ENCODE data around the gene XPC.
"Not testable (repeated sequence)": the region's sequence is repeated elsewhere in the genome, so short reads cannot be mapped to it uniquely, and the experiment has no call there.

XPC gene

DNA sequence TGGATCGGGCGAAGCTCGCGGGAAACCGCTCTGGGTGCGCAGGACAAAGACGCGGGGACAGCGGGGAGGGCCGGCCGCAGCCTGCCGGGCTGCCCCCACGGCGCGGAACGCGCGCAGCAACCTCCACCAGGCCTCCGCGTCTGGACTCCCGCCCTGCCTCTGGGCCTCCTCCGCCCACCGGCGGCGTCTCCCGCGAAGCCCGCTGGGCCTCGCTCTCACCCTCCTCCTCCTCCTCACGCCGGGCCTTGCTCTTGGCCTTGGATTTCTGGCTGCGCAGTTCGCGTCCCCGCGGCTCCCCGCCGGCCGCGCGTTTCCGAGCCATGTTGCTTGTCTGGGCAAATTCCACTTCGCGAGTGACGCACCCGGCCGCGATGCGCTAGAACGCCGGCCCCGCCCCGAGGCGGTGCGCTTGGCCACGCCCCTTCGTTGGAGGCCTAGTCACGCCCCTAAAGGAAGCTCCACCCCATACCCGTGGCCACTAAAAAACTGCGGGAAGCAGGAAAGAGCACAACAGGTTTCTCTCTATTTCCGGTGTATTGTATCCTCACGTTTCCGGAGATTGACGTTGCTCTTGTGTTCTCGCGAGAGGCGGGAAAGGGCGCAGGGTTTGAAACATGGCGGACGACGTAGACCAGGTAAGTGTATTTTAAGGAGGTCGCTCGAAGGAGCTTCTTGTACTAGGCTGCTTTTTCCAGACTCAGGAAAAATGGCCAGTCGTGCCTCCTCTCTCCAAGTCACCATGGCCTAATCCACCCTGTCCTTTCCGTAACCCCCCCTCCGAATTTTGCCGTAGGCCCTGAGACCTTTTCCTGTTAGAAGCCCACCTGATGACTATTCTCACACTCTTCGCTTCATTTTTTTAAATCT, at the start of gene XPC, which contains the start of gene LSM3:
Gene XPC (minus strand): TSS at position 355 of the 867 bp plus-strand sequence. CDS start 33 bp downstream, at position 322.
Gene LSM3 (plus strand): TSS at position 571 of the 867 bp plus-strand sequence. CDS start 44 bp downstream, at position 615.
- peak; percentile 99 for DNase-seq (ENCODE audit: low read depth)

DNA sequence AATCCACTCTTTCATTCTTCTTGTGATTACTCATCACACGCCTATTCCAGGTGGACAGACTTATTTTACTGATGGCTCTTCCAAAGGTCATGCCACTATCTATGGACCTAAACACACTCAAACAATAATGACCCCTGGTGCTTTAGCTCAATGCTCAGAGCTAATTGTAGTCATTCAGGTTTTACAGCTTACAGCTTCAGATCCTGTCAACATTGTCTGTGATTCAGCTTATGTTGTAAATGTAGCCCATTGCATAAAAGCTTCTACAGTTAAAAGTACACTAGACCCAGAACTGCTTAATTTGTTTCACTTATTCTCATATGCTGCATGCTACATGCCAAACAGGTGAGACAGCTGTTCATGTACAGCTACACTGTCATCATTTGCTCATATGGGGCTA, 49.5 kb upstream of the XPC start:
- DNase-seq (ENCODE audit: low read depth): peak; percentile 44

DNA sequence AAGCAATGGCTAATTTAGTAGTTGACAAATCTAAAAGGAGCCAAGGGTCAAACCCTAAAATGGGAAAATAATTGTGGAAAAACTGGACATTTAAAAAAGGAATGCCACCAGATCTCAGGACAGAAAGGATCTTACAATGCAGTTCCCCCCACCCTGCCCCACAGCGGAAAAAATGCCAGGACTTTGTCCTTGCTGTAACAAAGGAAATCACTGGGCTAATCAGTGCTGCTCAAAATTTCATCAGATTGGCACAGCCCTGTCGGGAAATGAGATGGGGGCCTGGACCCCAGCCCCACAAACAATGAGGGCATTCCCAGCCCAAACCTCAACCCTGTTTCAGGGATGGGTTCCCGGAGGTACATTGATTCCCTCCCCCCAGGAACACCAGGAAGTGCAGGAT, 48.0 kb upstream of the XPC start:
- DNase-seq (ENCODE audit: low read depth): not testable (repeated sequence)

DNA sequence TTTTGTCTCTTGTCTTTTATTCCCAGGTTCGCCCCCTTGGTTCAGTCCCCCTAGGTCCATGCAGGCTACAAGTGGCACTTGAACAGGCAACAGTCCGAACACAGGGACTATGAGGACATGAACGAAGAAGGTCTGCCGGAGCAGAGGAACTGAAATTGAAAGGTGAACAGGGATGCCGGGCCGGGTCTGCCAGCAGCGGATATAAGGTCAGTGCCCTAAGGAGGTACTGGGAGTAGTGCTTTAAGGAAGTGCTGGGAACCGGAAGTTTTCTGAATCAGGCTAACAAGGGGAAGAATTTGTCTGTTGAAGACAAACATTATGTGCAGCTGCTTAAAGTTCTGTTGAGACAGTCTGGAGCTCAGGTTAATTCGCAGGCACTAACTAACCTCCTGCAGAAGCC, 47.0 kb upstream of the XPC start:
- no peak for DNase-seq (ENCODE audit: low read depth)

DNA sequence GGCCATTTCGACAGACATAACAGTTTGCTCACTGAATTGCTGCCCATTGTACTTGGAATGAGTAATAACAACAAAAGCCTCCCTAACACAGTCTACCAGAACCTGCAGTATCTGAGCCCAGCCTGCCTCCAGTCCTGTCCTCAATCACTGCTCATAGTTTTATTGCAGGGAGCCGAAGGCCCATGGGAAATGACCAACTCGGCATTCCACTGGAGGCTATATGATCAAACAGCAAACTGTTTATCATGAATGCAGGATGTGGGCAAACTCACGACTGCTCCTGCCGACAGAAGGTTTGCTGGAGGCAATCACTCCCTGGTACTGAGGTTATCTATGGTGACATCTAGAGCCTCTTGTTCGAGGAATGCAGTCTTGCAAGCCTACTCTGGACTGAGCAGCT, 46.5 kb upstream of the XPC start:
- DNase-seq (ENCODE audit: low read depth): peak; percentile 89

DNA sequence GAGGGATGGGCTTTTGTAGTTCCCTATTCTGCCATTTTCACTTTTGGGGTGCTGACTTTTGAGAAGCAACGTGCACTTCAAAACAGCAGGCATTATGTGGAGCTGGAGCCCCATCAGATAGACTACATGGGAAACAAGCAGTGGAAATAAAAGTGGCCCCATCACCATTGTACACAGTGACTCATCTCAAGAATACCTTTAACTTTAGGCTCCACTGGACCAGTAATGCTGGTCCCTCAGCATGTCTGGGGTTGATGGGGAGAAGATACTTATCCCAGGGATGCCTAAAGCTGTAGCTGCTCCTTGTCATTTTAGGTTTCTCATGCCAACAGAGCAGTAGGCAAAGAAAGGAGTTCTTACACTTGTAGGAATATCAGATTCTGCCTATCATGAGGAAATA, 45.2 kb upstream of the XPC start:
- no peak for DNase-seq (ENCODE audit: low read depth)

DNA sequence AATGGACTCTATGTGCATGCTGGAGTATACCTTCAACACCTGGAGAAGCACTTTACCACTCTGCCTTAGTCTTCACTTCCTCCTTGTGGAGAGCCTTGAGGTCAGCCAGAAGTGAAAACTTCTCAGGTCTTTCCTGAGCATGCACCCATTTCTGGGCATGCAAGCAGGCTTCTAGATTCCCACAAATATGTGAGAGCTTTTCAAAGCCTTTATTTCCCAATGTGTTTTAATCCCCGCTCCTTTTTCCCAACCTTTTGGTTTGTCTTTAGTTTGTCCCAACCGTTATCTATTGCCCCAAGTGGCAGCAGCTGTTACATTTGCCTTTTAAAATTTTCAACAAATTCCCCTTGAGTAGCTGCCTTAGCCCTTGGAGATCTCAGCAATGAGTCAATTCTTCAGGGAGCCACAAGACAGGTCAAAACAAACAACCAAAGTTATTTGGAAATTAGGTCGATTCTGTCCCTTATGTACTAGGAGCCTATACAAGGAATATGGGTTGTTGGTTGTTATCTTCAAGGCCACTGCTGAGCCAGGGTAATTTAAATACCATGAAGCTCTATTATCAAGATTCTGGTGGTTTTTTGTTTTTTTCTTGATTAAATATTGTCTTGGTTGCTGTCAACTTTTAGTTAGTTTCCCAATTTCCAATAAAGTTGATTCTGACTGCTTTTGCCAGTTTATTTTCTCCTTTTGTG, 44.6 kb upstream of the XPC start:
- peak; percentile 49 for DNase-seq (ENCODE audit: low read depth)

DNA sequence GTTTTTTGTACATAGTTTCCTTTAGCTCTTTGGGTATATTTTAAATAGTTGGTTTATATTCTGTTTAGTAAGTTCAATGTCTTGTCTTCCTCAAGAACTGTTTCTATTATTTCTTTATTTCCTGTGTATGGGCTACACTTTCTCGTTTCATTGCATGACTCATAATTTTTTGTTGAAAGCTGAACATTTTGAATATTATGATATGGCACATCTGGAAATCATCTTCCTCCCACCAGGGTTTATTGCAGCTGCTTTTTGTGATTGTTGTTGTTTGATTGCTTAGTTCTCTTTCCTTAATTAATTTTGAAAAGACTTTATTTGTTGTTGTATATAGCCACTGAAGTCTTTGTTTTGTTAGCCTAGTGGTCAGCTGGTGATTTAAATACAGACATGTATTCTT, 44.1 kb upstream of the XPC start:
- DNase-seq (ENCODE audit: low read depth): no peak

DNA sequence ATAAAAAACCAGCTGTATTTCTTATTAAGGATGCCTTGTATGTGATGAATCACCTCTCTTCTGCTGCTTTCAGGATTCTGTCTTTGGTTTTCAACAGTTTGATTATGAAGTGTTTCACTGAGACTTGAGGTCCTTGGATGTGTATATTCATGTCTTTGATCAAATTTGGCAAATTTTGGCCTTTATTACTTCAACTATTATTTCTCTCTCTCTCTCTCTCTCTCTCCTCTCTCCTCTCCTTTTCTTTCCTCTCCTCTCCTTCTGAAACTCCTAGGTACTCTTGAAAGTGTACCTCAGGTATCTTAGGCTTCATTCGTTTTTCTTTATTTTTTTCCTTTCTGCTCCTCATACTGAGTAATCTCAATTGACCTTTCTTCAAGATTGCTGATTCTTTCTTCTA, 43.5 kb upstream of the XPC start:
- no peak for DNase-seq (ENCODE audit: low read depth)

DNA sequence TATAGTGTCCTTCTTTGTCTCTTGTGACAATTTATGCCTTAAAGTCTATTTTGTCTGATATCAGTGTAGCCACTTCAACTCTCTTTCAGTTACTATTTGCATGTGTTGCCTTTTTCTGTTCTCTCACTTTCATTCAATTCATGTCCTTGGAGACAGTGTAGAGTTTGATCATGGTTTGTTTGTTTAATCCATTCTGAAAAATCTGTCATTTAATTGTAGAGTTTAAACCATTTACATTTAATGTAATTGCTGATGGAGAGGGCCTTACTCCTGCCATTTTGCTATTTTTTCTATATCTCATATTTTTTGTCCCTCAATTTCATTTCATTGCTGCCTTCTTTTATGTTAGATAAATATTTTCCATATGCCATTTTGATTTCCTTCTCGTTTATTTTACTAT, 42.5 kb upstream of the XPC start:
- no peak for DNase-seq (ENCODE audit: low read depth)

DNA sequence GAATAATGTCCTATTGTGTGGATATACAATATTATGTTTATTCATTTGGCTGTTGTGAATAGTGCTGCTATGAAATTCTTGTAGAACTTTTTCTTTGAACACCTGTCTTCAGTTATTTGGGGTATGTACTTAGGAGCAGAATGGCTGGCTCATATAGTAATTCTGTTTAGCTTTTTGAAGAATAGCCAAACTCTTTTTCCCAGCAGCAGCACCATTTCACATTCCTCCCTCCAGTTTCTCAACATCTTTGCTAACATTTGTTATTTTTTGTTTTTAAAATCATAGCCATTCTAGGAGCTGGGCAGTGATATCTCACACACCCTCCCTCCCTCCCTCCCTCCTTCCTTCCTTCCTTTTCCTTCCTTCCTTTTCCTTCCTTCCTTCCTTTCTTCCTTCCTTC, 40.0 kb upstream of the XPC start:
- DNase-seq (ENCODE audit: low read depth): no peak

DNA sequence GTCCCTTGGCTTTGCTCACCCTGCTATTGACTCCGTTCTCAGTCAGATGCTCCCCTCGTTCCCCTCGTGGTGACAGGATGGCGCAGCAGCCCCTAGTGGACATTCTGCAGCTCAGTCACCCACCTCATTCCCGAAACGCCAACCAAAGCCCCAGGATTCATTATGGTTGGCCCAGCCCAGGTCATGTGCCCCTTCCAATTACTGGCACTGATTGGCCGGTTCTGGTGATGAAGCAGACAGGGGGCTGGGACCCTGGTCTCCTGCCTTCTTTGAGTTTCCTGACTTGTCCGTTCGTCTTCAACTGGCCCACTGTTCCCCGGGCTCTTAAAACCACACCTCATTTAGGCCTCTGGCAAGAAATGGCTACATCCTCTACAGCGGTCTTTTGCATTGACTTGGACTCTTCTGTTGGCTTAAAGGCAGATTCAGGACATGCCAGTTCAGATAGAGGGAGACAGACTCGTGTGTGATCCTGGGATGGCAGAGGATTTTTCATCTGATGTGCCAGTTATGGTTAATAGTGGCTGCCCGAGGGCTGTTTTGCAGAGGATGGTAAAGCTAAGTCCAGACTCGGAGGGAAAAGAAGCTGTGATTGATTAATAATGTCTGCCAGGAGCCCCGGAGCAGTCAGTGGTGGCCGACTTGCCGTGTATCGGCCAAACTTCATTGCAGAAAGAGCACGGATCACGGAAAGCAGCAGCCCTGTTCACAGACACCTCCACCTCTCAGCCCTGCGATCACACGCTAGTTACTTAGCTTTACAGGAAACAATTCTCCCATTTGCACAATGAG, 38.1 kb upstream of the XPC start:
- no peak for DNase-seq (ENCODE audit: low read depth)

DNA sequence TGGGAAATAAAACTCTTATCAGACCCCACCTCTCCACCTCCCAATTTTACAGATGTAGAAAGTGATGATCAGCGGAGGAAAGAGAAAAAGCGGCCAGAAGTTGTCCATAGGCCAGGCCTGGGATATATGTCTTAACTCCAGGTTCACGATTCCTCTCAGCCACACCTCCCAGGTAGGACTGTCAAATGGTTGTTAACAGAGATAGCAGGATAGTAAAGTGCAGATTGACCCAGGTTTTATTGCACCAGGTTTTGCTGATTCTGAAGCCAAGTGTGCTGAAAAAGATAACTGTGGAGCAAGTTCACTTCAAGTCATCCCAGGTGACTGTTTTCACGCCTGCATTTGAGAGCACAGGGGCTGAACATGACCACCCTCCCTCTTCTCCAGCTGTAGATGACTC, 36.4 kb upstream of the XPC start:
- no peak for DNase-seq (ENCODE audit: low read depth)

DNA sequence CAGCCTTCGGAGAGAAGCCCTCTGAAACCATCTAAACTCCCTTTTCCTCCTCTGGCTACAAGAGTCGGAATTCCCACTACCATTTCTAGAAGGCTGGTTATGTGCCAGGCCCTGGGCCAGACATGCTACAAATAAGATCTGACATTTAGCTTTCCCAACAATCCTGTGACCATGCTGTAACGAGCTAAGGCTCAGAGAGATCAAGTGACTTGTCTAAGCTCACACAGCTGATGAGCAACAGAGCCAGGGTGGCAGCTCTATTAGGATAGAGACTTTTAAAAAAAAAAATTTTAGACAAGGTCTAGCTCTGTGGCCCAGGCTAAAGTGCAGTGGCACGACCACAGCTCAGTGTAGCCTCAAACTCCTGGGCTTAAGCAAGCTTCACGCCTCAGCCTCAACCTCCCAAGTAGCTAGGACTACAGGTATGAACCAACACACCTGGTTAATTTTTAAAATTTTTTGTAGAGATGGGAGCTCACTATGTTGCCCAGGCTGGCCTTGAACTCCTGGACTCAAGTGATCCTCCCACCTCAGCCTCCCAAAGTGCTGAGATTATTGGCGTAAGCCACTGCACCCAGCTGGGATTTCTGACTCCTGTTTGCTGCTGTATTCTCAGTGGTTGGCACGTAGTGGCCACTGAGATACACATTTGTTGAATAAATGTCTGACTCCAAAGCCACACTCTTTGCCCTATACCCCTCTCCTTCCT, 34.8 kb upstream of the XPC start:
- no peak for DNase-seq (ENCODE audit: low read depth)

DNA sequence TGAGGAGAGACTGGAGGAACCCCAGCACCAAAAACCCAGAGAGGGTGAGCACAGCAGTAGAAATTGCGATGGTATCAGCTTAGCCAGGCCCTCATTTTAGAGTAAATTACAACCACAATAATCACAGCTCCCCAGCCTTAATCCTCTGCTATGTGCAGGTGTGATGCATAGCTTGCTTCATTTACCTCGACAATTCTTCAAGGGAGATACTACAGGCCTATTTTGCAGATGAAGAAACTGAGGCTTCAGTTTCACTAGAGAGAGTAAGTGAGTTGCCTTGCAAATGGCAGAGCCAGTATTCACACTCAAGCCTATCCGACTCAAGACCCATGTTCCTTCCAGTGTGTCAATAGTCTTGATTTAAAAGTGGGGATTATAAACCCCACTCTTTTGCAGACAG, 33.6 kb upstream of the XPC start:
- DNase-seq (ENCODE audit: low read depth): no peak

DNA sequence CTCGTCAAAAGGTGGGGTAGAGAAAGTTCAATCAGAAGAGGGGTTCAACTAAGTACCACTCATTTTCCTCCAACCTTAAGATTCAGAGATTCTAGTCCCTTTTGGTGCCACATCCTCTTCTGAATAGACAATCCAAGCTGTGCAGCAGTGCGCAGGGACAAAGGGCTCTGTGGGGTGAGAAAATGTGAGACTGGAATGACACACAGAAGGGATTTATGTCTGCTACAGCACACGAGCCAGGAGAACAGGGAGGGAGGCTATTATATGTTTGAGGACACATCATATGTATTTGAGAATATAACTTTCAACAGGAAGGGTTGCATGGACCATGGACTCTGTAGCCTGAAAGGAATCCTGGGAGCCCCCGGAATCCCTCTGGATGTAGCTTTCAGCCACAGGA, 33.2 kb upstream of the XPC start:
- DNase-seq (ENCODE audit: low read depth): no peak

DNA sequence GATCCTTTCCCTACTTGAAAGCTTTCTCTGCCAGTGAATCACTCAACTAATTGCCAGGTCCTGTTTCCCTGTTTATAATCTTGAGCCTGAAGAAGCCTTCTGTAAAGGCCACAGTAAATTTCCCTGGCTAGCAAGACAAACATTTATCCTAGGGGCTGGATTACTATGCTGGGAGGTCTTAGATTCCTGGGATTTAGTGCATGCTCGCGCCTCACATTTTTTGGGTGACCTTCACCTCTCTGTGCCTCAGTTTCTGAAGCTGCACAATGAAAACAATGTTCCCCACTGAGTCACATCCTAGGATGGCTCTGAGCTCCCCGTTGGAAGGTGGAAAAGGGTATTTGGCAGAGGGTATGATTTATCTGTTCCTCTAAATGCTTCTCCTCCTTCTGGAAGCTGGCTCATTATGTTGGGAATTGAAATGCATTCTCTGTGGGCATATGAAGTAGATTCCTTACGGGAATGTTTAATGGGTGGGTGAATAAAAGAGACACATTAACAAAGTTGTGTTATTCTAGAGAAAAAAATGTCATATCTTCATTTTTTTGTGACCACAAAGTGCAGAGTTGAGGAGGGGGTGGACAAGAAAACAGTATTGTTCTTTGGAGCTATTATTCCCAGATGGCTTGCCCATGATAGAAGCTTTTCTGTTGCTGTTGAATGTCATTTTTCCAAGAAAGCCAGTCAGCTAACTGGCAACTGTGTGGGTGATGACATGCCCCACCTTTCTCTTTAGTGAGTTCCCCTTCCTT, 32.6 kb upstream of the XPC start:
- peak; percentile 100 for DNase-seq (ENCODE audit: low read depth)

DNA sequence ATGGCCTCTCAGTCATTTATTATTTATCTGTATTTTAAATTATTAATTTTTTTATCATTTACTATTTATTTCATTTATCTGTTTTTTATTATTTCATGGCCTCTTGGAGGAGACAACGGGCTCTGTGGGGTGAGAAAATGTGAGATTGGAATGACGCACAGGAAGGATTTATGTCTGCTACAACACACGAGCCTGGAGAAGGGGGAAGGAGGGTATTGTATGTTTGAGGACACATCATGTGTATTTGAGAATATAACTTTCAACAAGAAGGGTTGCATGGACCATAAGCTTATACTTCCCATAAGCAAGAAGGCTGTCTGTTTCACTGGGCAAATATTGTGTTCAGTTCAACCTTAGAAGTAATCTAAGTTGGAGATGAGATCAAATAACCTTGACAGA, 31.9 kb upstream of the XPC start:
- peak; percentile 53 for DNase-seq (ENCODE audit: low read depth)

DNA sequence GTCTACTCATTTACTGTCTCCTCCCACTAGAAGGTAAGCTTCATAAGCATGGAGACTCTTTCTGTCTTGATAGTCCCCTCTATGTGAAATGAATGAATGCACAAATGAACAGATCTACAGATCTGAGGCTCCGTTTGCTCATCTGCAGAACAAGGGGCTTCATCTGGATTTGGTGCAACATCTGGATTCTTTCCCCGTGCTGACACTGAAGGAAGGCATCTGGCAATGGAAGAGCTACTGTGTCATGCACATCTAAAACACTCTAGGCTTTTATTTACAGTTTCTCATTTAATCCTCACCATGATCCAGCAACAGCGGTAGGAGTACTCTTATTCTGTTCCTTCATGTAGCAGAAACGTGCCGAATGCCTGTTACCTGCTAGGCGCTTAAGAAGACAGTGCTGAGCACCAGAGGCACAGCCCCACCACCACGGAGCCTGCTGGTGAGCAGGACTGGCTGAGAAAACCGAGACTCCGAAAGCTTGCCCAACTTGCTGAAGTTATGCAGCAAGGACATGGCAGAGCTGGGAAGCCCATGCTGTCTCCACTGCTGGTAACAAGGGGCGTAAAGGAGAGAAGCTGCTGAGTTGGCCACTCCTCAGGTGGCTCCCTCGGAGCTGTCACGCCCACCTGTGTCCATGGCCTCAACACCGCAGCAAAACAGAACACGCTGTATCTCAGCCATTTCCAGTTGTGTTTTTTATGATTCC, 31.3 kb upstream of the XPC start:
- peak; percentile 55 for DNase-seq (ENCODE audit: low read depth)

DNA sequence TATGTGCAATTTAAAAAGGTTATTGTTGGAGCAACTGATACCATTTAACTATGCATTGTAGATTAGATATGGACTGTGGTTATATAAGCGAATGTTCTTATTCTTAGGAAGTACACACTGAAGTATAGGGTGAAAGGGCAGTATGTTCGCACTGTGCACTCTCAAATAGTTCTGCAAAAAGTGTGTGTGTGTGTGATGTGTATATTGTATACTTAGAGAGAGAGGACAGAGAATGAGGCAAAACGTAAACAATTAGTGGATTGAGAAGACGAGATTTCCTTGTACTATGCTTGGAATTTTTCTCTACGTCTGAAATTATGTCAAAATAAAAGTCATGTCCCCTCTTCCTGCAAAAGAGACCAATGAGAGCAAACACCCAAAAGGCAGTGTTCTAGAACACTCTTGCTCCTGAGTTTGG, 30.6 kb upstream of the XPC start:
- DNase-seq (ENCODE audit: low read depth): peak; percentile 82

DNA sequence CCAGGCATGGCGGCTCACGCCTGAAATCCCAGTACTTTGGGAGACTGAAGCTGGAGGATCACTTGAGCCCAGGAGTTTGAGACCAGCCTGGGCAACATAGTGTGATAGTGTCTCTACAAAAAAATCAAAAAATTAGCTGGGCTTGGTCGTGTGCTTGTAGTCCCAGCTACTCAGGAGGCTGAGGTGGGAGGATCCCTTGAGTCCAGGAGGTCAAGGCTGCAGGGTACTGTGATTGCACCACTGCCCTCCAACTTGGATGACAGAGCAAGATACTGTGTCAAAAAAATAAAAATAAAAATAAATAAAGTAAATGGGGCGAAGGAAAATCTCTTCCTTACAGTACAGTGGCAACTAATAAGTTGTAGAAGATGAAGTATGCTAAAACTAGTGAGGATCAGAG, 29.8 kb upstream of the XPC start:
- DNase-seq (ENCODE audit: low read depth): no peak
